Uterus (tissue), 4 donors: ENCODE results near the gene ADCY9. TPM values are rescaled to one million over a fixed set of nuclear protein-coding genes. Genes with fewer than 3 reads are reported as not detected.

Experiments used
- DNase-seq, 2 donors: peaks; one replicate each; pipeline ENCODE4 v3.0.0-alpha.2; 2019 to 2020
- H3K27ac ChIP-seq, 2 donors: fragments of 200-600 bp; sonication (generic); 1 replicate in 1 of 2; 2 replicates in 1 of 2; pipeline ENCODE4 v1.5.1; 2016 to 2018
- H3K27me3 ChIP-seq, 2 donors: fragments of 200-600 bp; sonication (generic); one replicate each; pipeline ENCODE4 v1.5.1; 2018 to 2019; ENCODE audit warnings: control low read depth in 1 of 2
- H3K36me3 ChIP-seq, 2 donors: fragments of 200-600 bp; sonication (generic); one replicate each; pipeline ENCODE4 v1.5.1; 2019; ENCODE audit warnings: control low read depth in 1 of 2
- H3K4me1 ChIP-seq, 2 donors: fragments of 200-600 bp; sonication (generic); one replicate each; pipeline ENCODE4 v1.5.1; 2018 to 2019; ENCODE audit warnings: control low read depth in 1 of 2
- H3K4me3 ChIP-seq, 2 donors: fragments of 200-600 bp; sonication (generic); 1 replicate in 1 of 2; 2 replicates in 1 of 2; pipeline ENCODE4 v1.5.1; 2018 to 2019; ENCODE audit warnings: mild to moderate bottlenecking in 1 of 2
- H3K9me3 ChIP-seq, 2 donors: fragments of 200-600 bp; sonication (generic); one replicate each; pipeline ENCODE4 v1.5.1; 2019; ENCODE audit warnings: control low read depth in 1 of 2
- CTCF ChIP-seq, 4 experiments: fragments of 200-600 bp in 2 of 4; fragments of 450-650 bp in 2 of 4; sonication (generic) in 2 of 4; IDR thresholded peaks; one replicate each; pipeline ENCODE4 v1.5.1; 2016 to 2019; ENCODE audit warnings: antibody characterized with exemption in 4 of 4, mild to moderate bottlenecking in 2 of 4, moderate library complexity in 1 of 4
- POLR2A ChIP-seq, 2 donors: fragments of 450-650 bp; IDR thresholded peaks; one replicate each; pipeline ENCODE4 v1.6.1; 2016; ENCODE audit warnings: antibody characterized with exemption in 2 of 2, mild to moderate bottlenecking in 1 of 2, moderate library complexity in 1 of 2
- intact Hi-C: fragments of 100-400 bp; cut with DNase I; formaldehyde crosslinking; loops from one replicate; pipeline ENCODE4 v1.15.1; 2023; ENCODE audit warnings: low total_unique reads
- total RNA-seq, 4 donors: library from RNA; depleted of rRNA in 3 of 4; stranded (reverse); fragments of >200 nt in 3 of 4; gene quantifications; one replicate each; pipeline versions ENCODE4 v1.1.0 to v1.2.4, GENCODE V29; 2014 to 2023
- donor health status: DM: yes; HTN: yes; CAD: no.

The ADCY9 gene
- total RNA-seq, 4 donors from 2014 or later: 2.8 to 34.7 (median 20.2) TPM

- H3K4me3 ChIP-seq: no peak overlapping the region
- DNase-seq: no peak
- intact Hi-C loops: no loop called here
- peak overlapping the region; percentile 23 to 75 for H3K27ac ChIP-seq
- no peaks in the 10 kb centered on the region for H3K4me1 ChIP-seq
- no peaks in the 10 kb centered on the region for H3K27me3 ChIP-seq
- H3K36me3 ChIP-seq: no peaks in the 10 kb centered on the region
- TF ChIP-seq CTCF (IDR thresholded peaks at IDR 0.05): no peak
- no peak for TF ChIP-seq POLR2A (IDR thresholded peaks at IDR 0.05)
- H3K9me3 ChIP-seq: no peaks in the 10 kb centered on the region
Measured at GRCh38 chr16:4015275-4016004, 100.8 kb downstream of the ADCY9 start.

DNA sequence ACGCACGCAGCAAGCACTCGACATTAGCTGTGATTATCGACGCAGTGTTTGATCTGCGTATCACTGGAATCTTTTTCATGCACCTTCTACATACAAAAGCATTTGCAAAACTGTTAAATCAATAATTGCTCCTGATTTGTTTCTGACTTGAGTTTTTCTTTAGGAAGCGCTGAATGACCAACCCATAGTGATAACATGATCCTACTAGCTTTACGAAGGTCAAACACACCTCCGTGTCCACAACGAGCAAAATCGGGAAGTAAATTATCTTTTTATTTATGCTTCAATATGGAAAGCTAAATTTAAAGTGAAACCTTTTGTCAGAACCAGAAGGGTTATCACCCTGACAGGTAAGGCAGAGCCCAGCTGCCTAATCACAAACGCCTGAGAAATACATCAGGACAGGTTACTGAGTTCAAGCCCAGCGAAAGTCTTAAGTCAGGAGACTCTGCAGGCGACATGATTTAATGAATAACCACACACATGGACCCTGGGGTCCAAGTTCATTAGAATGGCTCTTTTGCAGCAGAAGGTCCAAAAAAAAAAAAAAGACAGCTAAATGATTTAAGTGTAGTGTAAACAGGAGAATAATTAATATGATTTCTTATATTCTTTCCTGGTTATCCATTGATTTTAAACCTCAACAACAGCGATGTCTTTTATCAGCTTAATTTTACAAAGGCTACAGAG is 104.2 kb downstream of the ADCY9 start:
- no peaks in the 10 kb centered on the region for H3K27me3 ChIP-seq
- no peaks in the 10 kb centered on the region for H3K36me3 ChIP-seq
- intact Hi-C loops: no loop called here
- no peak overlapping the region for H3K4me3 ChIP-seq
- H3K27ac ChIP-seq: peak overlapping the region in 1 of 2 donors; percentile 69
- DNase-seq: no peak
- no peaks in the 10 kb centered on the region for H3K4me1 ChIP-seq
- H3K9me3 ChIP-seq: no peaks in the 10 kb centered on the region
- no peak for TF ChIP-seq CTCF (IDR thresholded peaks at IDR 0.05)
- no peak for TF ChIP-seq POLR2A (IDR thresholded peaks at IDR 0.05)

DNA sequence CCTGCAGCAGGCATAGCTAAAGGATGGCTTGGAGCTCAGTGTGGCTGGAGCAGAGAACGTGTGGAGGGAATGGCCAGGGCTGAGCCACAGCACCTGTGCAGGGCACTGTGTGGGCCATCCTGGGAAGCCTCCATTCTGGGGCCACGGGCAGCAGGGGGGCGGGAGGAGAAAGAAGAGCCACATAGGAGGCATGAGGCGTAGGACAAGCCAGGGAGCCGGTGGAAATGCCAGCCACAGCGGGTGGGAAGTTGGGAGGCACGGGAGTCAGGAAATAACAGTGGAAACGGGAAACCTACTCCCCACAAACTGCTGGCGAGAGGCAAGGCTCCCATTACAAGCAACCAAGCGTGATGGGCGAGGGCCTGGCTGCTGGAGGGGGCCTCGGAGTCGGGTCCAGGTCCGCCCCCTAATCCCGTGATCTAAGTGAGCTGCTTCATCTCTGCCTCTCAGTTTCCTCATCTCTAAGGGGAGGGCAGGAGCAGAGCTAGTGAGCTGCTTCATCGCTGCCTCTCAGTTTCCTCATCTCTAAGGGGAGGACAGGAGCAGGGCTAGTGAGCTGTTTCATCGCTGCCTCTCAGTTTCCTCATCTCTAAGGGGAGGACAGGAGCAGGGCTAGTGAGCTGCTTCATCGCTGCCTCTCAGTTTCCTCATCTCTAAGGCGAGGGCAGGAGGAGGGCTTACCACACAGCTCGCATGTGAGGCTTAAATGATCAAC is 104.9 kb downstream of the ADCY9 start:
- Histone ChIP-seq H3K27me3 (no peaks in the 10 kb centered on the region), H3K27ac (peak overlapping the region in 1 of 2 donors; percentile 47), H3K4me3 (no peak overlapping the region), H3K36me3 (no peaks in the 10 kb centered on the region), H3K9me3 (no peaks in the 10 kb centered on the region), H3K4me1 (no peaks in the 10 kb centered on the region)
- DNase-seq: no peak
- TF ChIP-seq CTCF (IDR thresholded peaks at IDR 0.05) (no peak), POLR2A (IDR thresholded peaks at IDR 0.05) (no peak)
- intact Hi-C loops: no loop called here

GRCh38 chr16:4010225-4011158 is 105.8 kb downstream of the ADCY9 start:
- TF ChIP-seq POLR2A (IDR thresholded peaks at IDR 0.05) (no peak), CTCF (IDR thresholded peaks at IDR 0.05) (no peak)
- H3K36me3 ChIP-seq: no peaks in the 10 kb centered on the region
- no peak overlapping the region for H3K4me3 ChIP-seq
- no peaks in the 10 kb centered on the region for H3K4me1 ChIP-seq
- intact Hi-C loops: no loop called here
- H3K27me3 ChIP-seq: no peaks in the 10 kb centered on the region
- no peak for DNase-seq
- peak overlapping the region in 1 of 2 donors; percentile 47 for H3K27ac ChIP-seq
- H3K9me3 ChIP-seq: no peaks in the 10 kb centered on the region
